Measurements from ENCODE around the gene SHC4. TPM values are rescaled to one million over a fixed set of nuclear protein-coding genes. Genes with fewer than 3 reads are reported as not detected.

Gene SHC4
- polyA plus RNA-seq, 3 donors = 0.09 TPM; not detected in 2

DNA sequence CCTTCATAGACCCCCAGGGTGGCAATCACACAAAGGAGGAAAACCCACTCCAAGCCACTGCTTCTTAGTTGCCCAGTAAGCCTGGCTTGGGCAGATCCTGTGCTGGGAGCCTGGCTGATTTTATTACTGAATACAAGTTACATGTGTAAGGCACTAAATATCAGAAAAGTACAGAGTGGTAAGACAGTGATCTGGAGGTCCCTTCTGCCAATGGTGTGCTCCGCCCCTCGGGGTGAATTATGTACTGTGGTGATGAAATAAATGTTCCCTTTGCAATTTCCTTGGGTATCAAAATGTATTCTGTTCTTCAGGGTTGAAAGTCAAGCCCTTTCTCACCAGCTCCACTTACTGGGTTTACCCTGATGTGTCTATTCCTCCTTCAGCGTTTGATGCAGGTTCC, 47.0 kb downstream of the SHC4 start:
- H3K4me3 Mint-ChIP-seq = no peak overlapping the region
- H3K4me2 ChIP-seq (replicated peaks; ENCODE audit: extremely low read depth, low read length, poor library complexity, severe bottlenecking) = no peak overlapping the region
- no peak for TF ChIP-seq CTCF (IDR thresholded peaks at IDR 0.05)
- no peak overlapping the region for H3K27ac ChIP-seq (ENCODE audit: low read depth in 1 of 2, low read length in 2 of 2)
- no peak overlapping the region for H2AFZ ChIP-seq (ENCODE audit: insufficient read depth, low read depth, low read length, poor library complexity, severe bottlenecking)
- no peaks in the 10 kb centered on the region for H3K36me3 Mint-ChIP-seq
- peaks cover 1 to 6% (median 4%) of the 10 kb centered on the region in 3 donors for H3K27me3 Mint-ChIP-seq (ENCODE audit: low read depth in 3 of 3)
- H3K4me3 ChIP-seq (replicated peaks in 1 of 3; ENCODE audit: low read depth in 2 of 3, low read length in 3 of 3) = no peak overlapping the region
- no peaks in the 10 kb centered on the region for H3K4me1 ChIP-seq (ENCODE audit: control insufficient read depth in 1 of 2, insufficient read depth in 2 of 2, low read length in 2 of 2)
- no peak for DNase-seq
- H3K27ac Mint-ChIP-seq = no peak overlapping the region
- H3K36me3 ChIP-seq (replicated peaks in 1 of 2; ENCODE audit: control insufficient read depth in 1 of 2, insufficient read depth in 2 of 2, low read length in 2 of 2) = no peaks in the 10 kb centered on the region
- WGBS (ENCODE audit: insufficient coverage) = no CpG with 5 or more reads among the region's 3 CpGs
- H3K27me3 ChIP-seq (ENCODE audit: control insufficient read depth in 2 of 2, insufficient read depth in 2 of 2, low read length in 2 of 2) = no peaks in the 10 kb centered on the region
- no peaks in the 10 kb centered on the region for H3K79me2 ChIP-seq (ENCODE audit: insufficient read depth, low read length)
- no peaks in the 10 kb centered on the region for H3K9me3 ChIP-seq (replicated peaks in 1 of 2; ENCODE audit: control insufficient read depth in 1 of 2, insufficient read depth in 1 of 2, low read length in 2 of 2)
- H4K20me1 ChIP-seq (ENCODE audit: insufficient read depth, low read length) = no peaks in the 10 kb centered on the region
- intact Hi-C loops (cut with micrococcal nuclease) = no loop called here
- no peak overlapping the region for H3K9ac ChIP-seq (ENCODE audit: insufficient read depth, low read length, poor library complexity, severe bottlenecking)
- H3K9me3 Mint-ChIP-seq = peaks cover 0 to 3% (median 1%) of the 10 kb centered on the region in 7 donors
- H3K4me1 Mint-ChIP-seq = no peaks in the 10 kb centered on the region

- Histone ChIP-seq H3K36me3 (replicated peaks in 1 of 2; ENCODE audit: control insufficient read depth in 1 of 2, insufficient read depth in 2 of 2, low read length in 2 of 2) (no peaks in the 10 kb centered on the region), H3K4me2 (replicated peaks; ENCODE audit: extremely low read depth, low read length, poor library complexity, severe bottlenecking) (no peak overlapping the region), H3K4me1 (ENCODE audit: control insufficient read depth in 1 of 2, insufficient read depth in 2 of 2, low read length in 2 of 2) (no peaks in the 10 kb centered on the region), H3K9me3 (replicated peaks in 1 of 2; ENCODE audit: control insufficient read depth in 1 of 2, insufficient read depth in 1 of 2, low read length in 2 of 2) (no peaks in the 10 kb centered on the region), H3K9ac (ENCODE audit: insufficient read depth, low read length, poor library complexity, severe bottlenecking) (no peak overlapping the region), H2AFZ (ENCODE audit: insufficient read depth, low read depth, low read length, poor library complexity, severe bottlenecking) (no peak overlapping the region), H3K27ac (ENCODE audit: low read depth in 1 of 2, low read length in 2 of 2) (no peak overlapping the region), H4K20me1 (ENCODE audit: insufficient read depth, low read length) (no peaks in the 10 kb centered on the region), H3K27me3 (ENCODE audit: control insufficient read depth in 2 of 2, insufficient read depth in 2 of 2, low read length in 2 of 2) (no peaks in the 10 kb centered on the region), H3K79me2 (ENCODE audit: insufficient read depth, low read length) (no peaks in the 10 kb centered on the region), H3K4me3 (replicated peaks in 1 of 3; ENCODE audit: low read depth in 2 of 3, low read length in 3 of 3) (no peak overlapping the region)
- no peak for DNase-seq
- Mint-ChIP-seq H3K4me1 (no peaks in the 10 kb centered on the region), H3K36me3 (no peaks in the 10 kb centered on the region), H3K27ac (no peak overlapping the region), H3K9me3 (peaks cover 0 to 3% (median 1%) of the 10 kb centered on the region in 7 donors), H3K4me3 (no peak overlapping the region), H3K27me3 (ENCODE audit: low read depth in 3 of 3) (peaks cover 1 to 6% (median 4%) of the 10 kb centered on the region in 3 donors)
- no peak for TF ChIP-seq CTCF (IDR thresholded peaks at IDR 0.05)
- WGBS (ENCODE audit: insufficient coverage) = 94% methylated on average over 2 of the region's 3 CpGs
- intact Hi-C loops (cut with micrococcal nuclease) = no loop called here
Observed at GRCh38 chr15:48915861-48916260, 47.9 kb downstream of the SHC4 start.

Measured in CD14-positive monocyte (primary cell).